ENCODE data around the gene COMMD7. TPM values are rescaled to one million over a fixed set of nuclear protein-coding genes. Genes with fewer than 3 reads are reported as not detected.

The COMMD7 gene
- polyA plus RNA-seq, 1 experiment, result 84.8 TPM

DNA sequence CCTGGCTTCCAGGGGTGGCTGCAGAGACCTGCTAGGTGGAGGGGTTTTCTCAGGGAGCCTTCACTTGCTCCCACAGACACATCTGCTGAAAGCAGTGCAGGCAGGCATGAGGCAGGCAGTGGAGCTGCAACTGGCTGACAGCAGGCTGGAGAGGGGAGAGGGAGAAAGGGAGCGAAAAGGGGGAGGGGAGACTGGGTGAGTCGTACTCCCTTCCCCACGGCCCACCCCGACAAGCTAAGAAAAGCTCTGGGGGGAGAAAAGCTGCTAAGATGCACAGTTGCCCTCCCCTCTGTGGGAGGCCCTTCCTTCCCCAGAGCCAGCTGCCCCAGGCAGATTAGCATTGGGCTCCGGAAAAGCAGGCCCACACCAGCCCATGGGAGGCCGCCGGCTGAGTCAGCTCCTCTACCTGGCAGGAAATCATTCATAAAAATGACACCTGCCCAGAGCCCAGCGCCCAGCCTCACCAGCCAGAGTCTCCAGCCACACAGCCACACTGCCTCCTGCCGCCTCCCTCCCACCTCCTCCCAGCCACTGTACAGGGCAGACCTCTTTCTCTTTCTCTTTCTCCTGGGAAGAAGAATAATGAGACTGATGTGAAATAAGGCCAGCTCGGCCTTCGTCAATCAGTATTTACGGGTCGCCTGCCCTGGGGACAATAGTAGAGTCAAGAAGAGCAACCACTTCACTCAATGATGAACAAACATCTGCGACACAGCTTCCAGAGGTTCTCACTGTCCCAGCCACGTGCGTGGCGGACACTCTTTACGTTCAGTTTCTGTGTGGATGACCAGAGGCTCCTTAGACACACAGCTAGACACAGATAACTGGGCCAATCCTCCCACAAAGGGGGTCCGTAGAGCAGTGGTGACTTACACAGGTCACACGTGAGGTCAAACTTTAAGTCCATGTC lies 61.8 kb downstream of the COMMD7 start:
- no peaks in the 10 kb centered on the region for H3K9me3 ChIP-seq (ENCODE audit: control insufficient read depth, insufficient read depth, low read length)
- no peaks in the 10 kb centered on the region for H3K27me3 ChIP-seq (ENCODE audit: control insufficient read depth, insufficient read depth, low read length)
- DNase-seq (ENCODE audit: low read depth, low spot score), result no peak
- no peak overlapping the region for H3K4me3 ChIP-seq (ENCODE audit: low read depth, low read length)
- peak overlapping the region; percentile 39 for H3K27ac ChIP-seq (ENCODE audit: low read depth, low read length)
- CTCF ChIA-PET, result interaction anchor here (11.4 kb wide), 1 partner anchor 96 kb away, joined by 280 read pairs; no protein-coding TSS in a partner anchor
- POLR2A ChIA-PET, result interaction anchor here (0.6 kb wide), 1 partner anchor 18 kb away, joined by 6 read pairs; no protein-coding TSS in a partner anchor
- TF ChIP-seq, protein P1, sequence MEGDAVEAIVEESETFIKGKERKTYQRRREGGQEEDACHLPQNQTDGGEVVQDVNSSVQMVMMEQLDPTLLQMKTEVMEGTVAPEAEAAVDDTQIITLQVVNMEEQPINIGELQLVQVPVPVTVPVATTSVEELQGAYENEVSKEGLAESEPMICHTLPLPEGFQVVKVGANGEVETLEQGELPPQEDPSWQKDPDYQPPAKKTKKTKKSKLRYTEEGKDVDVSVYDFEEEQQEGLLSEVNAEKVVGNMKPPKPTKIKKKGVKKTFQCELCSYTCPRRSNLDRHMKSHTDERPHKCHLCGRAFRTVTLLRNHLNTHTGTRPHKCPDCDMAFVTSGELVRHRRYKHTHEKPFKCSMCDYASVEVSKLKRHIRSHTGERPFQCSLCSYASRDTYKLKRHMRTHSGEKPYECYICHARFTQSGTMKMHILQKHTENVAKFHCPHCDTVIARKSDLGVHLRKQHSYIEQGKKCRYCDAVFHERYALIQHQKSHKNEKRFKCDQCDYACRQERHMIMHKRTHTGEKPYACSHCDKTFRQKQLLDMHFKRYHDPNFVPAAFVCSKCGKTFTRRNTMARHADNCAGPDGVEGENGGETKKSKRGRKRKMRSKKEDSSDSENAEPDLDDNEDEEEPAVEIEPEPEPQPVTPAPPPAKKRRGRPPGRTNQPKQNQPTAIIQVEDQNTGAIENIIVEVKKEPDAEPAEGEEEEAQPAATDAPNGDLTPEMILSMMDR (IDR thresholded peaks at IDR 0.05; ENCODE audit: low read depth, low read length), result no peak

- ChIA-PET POLR2A (interaction anchor here (0.6 kb wide), 1 partner anchor 19 kb away, joined by 6 read pairs; no protein-coding TSS in a partner anchor), CTCF (interaction anchor here (11.4 kb wide), 1 partner anchor 97 kb away, joined by 280 read pairs; no protein-coding TSS in a partner anchor)
- no peak overlapping the region for H3K4me3 ChIP-seq (ENCODE audit: low read depth, low read length)
- H3K27ac ChIP-seq (ENCODE audit: low read depth, low read length), result no peak overlapping the region
- H3K9me3 ChIP-seq (ENCODE audit: control insufficient read depth, insufficient read depth, low read length), result no peaks in the 10 kb centered on the region
- DNase-seq (ENCODE audit: low read depth, low spot score), result no peak
- no peaks in the 10 kb centered on the region for H3K27me3 ChIP-seq (ENCODE audit: control insufficient read depth, insufficient read depth, low read length)
- TF ChIP-seq, protein P1 (IDR thresholded peaks at IDR 0.05; ENCODE audit: low read depth, low read length), result no peak
Observed at GRCh38 chr20:32680544-32681174, 62.6 kb downstream of the COMMD7 start.

DNA sequence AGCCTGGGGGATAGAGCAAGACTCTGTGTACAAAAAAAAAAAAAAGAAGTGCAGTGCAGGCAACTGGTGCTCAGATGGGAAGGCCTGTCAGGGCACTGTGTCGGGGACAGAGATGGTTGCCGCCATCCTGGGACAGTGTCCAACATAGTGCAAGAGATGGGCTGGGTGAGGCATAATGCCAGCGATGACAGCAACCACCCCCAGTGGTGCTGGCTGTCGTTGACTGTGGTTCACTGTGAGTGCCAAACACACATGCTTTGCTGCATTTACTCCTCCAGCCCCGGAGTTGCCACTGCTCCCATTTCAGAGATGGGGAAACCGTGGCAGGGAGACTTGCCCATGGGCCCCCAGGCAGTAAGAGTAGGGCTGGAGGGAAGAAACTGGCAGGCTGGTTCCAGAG lies 64.3 kb downstream of the COMMD7 start:
- TF ChIP-seq, protein P1 (IDR thresholded peaks at IDR 0.05; ENCODE audit: low read depth, low read length), result no peak
- DNase-seq (ENCODE audit: low read depth, low spot score), result no peak
- ChIA-PET CTCF (interaction anchor here (11.4 kb wide), 1 partner anchor 98 kb away, joined by 280 read pairs; no protein-coding TSS in a partner anchor), POLR2A (no interaction called here)
- Histone ChIP-seq H3K27me3 (ENCODE audit: control insufficient read depth, insufficient read depth, low read length) (no peaks in the 10 kb centered on the region), H3K9me3 (ENCODE audit: control insufficient read depth, insufficient read depth, low read length) (no peaks in the 10 kb centered on the region), H3K27ac (ENCODE audit: low read depth, low read length) (no peak overlapping the region), H3K4me3 (ENCODE audit: low read depth, low read length) (no peak overlapping the region)

DNA sequence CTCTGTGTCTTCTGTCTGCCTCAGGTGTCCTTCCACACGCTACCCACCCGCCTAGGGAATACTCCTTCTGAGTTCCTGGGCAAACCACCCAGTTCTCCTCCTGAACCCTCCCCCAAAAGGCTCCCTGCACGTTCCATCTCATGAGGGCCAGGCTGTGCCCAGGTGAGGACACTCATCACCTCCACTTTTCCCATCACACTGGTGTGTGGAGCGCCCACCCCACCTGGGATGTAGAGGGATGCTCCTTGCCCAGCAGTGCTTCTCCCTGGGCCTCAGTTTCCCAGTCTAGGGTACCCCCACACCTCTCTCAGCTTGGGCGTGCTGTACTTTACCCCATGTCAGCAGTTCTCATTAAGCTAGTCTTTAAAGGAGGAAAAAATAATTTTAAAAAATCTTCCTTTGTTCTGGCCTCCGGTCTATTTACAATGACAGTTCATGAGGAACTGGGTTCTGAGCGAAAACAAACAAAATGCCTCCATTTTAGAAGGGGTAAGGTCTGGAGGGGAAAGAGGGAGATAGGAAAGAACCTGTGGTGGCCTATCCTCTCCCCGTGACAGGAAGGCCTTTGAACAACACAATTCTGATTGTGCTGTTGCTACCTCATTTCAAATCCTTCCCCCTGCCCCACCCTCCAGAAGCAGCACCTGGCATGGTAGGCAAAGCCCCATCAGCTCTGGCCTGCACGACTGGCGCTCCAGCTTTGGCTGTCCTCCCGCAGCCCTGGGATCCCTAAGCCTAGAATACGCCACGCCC lies 67.9 kb downstream of the COMMD7 start:
- H3K27me3 ChIP-seq (ENCODE audit: control insufficient read depth, insufficient read depth, low read length), result no peaks in the 10 kb centered on the region
- no peak for DNase-seq (ENCODE audit: low read depth, low spot score)
- H3K4me3 ChIP-seq (ENCODE audit: low read depth, low read length), result no peak overlapping the region
- ChIA-PET POLR2A (no interaction called here), CTCF (interaction anchor here (1.1 to 11.4 kb wide), 6 partner anchors 68 to 270 kb away, joined by 3 to 280 read pairs (median 8); partner anchors contain the start of genes COMMD7 and DNMT3B)
- H3K9me3 ChIP-seq (ENCODE audit: control insufficient read depth, insufficient read depth, low read length), result no peaks in the 10 kb centered on the region
- TF ChIP-seq, protein P1 (IDR thresholded peaks at IDR 0.05; ENCODE audit: low read depth, low read length), result no peak
- H3K27ac ChIP-seq (ENCODE audit: low read depth, low read length), result no peak overlapping the region
